Adrenal gland (tissue), 5 donors: Measurements from ENCODE around the gene LATS2.

Experiments
- CTCF ChIP-seq, 6 experiments: fragments of 450-650 bp in 4 of 6; fragments of 200-600 bp in 2 of 6; sonication (generic) in 1 of 6; IDR thresholded peaks; 1 replicate in 5 of 6; 2 replicates in 1 of 6; pipeline versions ENCODE4 v1.5.1 to v1.8.0; 2016 to 2021; ENCODE audit warnings: antibody characterized with exemption in 6 of 6, mild to moderate bottlenecking in 2 of 6, moderate library complexity in 1 of 6
- POLR2A ChIP-seq, 2 donors: fragments of 450-650 bp; IDR thresholded peaks; one replicate each; pipeline ENCODE4 v1.6.1; 2017; ENCODE audit warnings: antibody characterized with exemption in 2 of 2, mild to moderate bottlenecking in 2 of 2, moderate library complexity in 1 of 2
- donor health status: DM: no; HTN: no; CAD: no.

GRCh38 chr13:21013682-21014038 is 47.7 kb downstream of the LATS2 start:
- TF ChIP-seq CTCF (IDR thresholded peaks at IDR 0.05): no peak
- no peak for TF ChIP-seq POLR2A (IDR thresholded peaks at IDR 0.05)
